GM19351 (cell line): ENCODE results near the gene SLC16A13.
"Not testable (repeated sequence)": the region's sequence is repeated elsewhere in the genome, so short reads cannot be mapped to it uniquely, and the experiment has no call there.

Experiments used
- ATAC-seq: cut with Tn5 transposase; IDR thresholded peaks from one replicate; pipeline ENCODE4 v1.9.1; 2021; ENCODE audit warnings: mild to moderate bottlenecking, moderate library complexity; ENCODE audit not compliant: unreplicated experiment

The SLC16A13 gene

DNA sequence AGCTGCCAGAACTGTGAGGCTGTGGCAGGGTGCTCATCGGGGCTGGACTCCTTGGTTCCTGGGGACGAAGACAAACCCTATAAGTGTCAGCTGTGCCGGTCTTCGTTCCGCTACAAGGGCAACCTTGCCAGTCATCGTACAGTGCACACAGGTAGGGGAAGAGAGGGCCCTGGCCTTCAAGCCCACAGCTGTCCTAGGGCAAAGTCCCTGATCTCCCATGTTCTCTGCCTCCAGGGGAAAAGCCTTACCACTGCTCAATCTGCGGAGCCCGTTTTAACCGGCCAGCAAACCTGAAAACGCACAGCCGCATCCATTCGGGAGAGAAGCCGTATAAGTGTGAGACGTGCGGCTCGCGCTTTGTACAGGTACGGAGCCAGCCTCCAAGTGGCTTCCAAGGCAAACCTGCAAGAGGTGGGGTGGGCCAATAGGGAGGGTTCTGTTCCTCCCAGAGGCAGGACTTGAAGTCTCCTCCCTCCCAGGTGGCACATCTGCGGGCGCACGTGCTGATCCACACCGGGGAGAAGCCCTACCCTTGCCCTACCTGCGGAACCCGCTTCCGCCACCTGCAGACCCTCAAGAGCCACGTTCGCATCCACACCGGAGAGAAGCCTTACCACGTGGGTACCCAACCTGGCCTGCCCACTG lies 9.2 kb upstream of the SLC16A13 start:
- no peak for ATAC-seq

DNA sequence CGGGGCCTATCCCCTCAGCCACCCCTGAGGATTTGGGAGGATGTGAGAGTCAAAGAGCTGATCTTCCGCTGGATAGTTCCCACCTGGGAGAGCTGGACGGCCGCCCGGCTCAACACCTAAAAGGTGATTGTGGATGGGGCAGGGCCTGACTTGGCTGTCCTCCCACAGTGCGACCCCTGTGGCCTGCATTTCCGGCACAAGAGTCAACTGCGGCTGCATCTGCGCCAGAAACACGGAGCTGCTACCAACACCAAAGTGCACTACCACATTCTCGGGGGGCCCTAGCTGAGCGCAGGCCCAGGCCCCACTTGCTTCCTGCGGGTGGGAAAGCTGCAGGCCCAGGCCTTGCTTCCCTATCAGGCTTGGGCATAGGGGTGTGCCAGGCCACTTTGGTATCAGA lies 8.5 kb upstream of the SLC16A13 start:
- no peak for ATAC-seq

DNA sequence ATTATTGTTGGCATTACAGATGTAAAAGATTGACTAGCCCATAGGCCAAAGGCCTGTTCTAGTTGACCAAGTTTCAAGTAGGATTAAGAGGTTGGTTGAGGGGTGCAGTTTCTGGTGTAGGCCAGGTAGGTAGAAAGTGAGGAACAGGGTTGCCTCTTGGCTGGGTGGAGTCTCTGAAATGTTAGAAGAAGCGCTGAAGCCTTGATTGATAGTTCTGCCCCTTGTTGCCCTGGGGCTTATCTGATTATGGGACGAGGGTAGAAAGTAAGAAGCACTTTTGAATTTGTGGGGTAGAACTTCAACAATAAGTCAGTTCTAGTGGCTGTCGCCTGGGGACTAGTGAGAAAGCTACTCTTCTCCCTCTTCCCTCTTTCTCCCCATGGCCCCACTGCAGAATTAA lies 6.7 kb upstream of the SLC16A13 start:
- no peak for ATAC-seq

DNA sequence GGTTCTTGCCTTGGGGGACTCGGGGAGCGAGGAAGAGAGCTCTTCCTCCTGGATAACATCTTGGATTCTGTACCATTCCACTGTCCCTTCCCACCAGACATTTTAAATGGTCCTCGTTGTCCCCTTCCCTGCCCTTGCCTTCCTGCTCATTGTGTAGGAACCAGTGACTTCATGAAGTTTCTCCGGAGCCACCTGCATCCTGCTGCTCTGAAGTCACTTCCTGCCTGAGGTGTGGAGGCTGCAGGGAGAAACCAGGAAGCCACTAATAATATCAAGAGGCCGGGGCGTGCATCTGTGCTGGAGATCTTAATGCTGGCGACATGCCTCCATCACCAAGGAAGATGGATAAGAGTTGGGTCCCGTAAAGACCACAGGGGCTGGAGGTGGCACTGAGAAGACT lies 6.2 kb upstream of the SLC16A13 start:
- no peak for ATAC-seq

DNA sequence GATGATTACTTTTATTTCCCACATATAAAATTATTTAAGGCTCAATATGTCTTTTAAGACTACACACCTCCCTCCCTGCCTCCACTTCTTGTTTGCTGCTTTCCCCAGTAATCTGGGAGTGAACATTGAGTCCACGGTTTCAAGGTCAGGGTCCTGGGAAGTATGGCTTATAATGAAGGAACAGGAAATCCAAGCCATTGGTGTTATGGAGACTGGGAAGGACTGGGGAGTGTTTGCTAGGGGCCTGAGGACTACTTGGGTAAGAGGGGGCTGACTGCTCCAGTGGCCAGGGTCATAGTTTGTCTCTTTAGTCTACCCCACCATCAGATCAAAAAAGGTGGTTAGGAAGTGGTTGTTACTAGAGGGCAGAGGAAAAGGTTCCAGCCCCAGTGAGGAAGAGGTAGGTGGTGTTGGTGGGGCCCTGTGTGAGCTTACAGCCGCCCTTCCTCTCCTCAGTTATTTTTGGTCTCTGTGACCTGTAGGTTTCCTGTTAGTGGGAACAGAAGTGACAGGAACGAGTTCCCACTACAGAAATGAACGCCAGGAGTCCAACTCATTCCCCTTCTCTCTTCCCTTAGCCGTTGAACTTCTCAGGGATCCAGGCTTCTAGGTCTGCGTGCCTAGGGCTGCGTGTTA lies 742 bp upstream of the SLC16A13 start:
- ATAC-seq = no peak

DNA sequence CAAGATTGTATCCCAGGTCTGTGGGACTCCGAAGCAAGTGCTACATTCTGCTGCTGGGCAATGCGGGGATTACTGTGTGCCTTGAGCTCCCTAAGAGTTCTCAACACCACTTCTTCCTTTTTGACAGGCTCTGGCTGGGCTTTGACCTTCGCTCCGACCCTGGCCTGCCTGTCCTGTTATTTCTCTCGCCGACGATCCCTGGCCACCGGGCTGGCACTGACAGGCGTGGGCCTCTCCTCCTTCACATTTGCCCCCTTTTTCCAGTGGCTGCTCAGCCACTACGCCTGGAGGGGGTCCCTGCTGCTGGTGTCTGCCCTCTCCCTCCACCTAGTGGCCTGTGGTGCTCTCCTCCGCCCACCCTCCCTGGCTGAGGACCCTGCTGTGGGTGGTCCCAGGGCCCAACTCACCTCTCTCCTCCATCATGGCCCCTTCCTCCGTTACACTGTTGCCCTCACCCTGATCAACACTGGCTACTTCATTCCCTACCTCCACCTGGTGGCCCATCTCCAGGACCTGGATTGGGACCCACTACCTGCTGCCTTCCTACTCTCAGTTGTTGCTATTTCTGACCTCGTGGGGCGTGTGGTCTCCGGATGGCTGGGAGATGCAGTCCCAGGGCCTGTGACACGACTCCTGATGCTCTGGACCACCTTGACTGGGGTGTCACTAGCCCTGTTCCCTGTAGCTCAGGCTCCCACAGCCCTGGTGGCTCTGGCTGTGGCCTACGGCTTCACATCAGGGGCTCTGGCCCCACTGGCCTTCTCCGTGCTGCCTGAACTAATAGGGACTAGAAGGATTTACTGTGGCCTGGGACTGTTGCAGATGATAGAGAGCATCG lies 2.4 kb downstream of the SLC16A13 start:
- no peak for ATAC-seq

DNA sequence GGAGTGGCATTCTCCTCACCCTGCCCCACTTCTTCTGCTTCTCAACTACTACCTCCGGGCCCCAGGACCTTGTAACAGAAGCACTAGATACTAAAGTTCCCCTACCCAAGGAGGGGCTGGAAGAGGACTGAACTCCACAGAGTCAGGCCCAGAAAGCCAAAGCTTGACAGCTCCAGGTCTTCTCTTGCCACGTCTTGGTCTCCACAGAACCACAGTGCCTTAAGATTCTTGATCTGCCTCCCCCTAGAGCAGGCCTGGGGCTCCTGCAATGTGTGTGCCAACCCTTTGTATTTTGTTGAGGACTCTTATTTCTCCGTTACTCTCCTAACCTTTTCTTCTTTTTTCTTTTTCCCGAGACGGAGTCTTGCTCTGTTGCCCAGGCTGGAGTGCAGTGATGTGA lies 4.0 kb downstream of the SLC16A13 start:
- no peak for ATAC-seq

DNA sequence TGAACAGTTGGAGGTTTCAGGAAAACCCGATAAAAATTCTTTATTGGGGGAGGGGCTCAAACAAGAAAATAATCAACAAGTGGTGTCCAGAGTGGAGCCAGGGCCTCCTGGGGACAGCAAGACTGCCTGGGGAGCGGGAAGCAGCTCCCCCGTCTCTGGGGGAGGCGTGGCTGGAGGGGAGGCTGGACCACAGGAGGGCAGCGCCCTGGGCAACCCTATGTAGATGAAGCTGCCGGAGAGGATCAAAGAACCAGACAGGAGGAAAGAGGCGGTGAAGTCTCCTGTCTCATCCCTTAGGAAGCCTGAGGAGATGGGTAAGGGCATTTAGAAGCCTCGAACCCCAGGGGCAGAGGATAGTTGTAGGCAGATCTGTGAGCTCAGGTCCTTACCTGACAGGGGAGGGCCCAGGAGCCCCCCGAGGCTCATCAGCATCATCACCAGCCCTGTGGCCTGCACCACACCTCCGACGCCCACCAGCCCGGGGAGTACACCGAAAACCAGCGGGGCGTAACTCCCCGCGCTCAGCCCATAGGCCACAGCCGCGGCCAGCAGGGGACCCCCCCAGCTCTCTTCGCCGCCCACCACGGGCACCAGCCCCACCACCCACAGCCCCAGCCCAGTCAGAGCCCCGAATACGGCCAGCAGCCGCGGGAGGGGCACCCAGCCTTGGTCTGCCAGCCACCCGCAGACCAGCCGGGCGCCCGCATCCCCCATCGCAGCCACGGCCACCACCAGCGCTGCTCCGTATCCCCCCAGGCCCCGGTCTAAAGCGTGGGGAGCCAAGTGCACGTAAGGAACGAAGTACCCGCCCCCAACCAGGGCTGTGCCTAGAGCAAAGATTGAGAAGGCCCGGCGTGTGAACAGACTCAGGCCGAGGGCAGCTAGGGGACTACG lies 6.0 kb downstream of the SLC16A13 start:
- no peak for ATAC-seq

DNA sequence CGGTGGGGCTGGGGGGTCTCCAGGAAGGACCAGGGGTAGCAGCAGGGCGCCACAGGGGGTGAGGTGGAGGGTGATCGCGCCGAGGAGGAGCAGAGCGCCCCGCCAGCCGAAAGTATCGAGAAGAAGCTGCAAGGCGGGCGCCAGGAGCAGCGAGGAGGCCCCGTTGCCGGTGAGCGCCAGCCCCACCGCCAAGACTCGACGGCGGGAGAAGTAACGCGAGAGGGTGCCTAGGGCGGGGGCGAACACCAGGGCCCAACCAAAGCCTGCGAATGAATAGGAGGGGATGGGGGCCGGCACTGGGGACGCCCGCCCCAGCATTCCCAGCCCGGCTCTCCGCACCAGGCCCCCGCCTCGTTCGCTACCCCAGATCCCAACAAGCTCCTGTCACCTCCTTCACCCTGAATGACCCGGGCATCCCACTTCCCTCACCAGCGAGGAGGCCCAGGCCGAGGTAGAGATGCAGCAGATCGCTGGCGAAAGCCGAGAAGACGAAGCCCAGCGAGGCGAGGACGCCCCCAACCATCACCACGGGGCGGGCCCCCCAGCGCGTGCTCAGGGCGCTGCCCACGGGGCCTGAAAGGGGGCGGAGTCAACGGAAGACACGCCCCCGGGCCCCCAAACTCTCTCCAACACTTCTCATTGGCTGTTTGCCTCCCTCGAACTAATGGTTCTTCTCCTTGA lies 6.8 kb downstream of the SLC16A13 start:
- ATAC-seq = no peak

DNA sequence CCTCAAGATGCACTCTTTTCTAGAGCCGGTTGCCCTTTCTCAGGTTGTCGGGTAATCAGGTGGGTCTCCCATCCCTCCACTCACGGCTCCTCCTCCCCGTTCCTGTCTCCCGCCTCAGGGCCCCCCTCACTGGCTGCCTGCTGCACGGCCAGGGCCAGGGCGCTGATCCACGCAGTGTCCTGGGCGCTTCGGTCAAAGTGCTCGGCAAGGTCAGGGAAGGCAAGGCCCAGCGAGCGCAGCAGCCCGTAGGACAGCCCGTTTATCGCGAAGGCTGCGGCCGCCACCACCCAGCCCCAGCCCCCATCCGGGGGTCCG lies 7.3 kb downstream of the SLC16A13 start:
- no peak for ATAC-seq

DNA sequence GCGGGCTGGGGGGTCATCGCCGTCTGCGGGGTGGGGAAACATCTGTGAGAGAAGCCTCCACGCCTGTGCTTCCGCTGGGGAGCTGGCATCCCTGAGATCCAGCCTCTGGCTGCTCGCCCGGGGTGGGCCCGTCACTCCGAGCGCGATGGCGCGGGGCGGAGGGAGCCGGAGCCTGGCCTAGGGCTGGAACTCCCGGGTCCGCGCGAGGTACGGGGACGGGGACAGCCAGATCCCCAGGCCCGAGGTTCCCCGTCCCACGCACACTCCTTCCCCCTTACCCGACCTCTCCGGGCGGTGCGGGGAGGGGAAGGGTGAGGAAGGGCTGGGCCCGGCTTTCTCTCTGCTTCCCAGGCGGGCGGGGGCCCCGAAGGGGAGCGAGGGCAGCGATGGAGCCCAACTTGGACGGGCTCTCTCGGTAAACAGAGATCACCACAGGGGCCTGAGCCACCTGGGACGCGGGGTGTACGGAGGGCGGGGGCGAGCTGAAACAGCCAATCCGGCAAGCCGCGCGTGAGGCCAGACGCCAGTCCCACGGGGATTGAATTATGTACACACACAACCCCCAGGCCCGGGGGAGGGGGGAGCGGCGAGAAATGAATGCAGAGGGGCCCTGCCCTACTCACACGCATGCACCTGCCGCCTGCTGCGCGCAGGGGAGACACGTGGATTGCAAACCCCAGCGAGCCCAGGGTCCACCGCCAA lies 7.8 kb downstream of the SLC16A13 start, which contains the start of gene SLC16A11:
Gene SLC16A11, minus strand, starts transcription at position 596 of the 702 bp plus-strand sequence. Its CDS starts 579 bp downstream, at position 17.
- ATAC-seq = no peak

DNA sequence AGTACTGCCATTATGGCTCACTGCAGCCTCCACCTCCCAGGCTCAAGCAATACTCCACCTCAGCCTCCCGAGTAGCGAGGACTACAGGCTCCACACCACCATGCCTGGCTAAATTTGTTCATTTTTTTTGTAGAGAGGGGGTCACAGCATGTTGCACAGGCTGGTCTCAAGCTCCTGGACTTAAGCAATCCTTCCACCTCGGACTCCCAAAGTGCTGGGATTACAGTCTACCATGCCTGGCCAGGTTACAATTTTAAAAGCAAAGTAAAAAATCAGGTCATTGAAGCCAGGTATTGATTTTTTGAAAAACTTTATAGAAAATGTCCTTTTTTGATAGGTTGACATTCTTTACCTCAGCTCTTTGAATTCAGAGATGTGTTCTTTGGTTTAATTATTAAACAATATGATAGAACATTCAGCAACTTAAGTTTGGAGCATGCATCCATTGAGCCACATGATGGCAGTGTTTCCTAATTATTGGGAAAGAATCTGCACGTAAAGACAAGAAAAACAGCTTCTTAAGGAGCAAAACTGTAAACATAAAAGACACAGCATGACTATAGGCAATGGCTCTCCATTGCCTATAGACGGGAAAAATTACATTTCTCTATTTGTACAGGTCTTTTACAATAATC lies 9.8 kb downstream of the SLC16A13 start:
- no peak for ATAC-seq

DNA sequence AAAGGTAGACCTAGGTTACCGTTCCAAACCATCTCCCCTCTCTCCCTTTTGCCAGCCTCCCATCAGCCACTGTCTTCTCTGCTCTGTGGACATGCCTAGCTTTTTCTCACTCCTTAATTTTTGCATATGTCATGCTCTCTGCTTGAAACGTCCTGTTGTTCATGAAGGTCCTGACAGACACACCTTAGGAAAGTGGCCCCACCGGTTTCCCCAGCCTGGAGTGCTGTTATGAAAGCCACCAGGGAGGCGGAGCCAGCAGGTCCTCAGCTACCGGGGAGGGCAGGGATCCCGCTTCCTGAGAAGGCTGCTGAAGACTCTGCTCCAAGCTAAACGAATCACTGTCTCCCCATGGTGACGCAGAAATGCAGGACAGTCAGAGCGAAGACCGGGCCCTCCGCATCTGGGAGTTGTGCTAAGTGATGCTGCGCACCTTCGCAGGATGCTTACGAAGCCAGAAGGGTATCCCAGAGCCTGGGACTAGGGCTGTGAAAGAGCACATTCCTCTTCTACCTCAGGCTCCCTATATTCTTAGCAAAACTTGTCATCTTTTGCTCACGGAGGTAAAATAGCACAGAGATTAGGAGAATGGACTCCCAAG lies 10.4 kb downstream of the SLC16A13 start:
- ATAC-seq = no peak

DNA sequence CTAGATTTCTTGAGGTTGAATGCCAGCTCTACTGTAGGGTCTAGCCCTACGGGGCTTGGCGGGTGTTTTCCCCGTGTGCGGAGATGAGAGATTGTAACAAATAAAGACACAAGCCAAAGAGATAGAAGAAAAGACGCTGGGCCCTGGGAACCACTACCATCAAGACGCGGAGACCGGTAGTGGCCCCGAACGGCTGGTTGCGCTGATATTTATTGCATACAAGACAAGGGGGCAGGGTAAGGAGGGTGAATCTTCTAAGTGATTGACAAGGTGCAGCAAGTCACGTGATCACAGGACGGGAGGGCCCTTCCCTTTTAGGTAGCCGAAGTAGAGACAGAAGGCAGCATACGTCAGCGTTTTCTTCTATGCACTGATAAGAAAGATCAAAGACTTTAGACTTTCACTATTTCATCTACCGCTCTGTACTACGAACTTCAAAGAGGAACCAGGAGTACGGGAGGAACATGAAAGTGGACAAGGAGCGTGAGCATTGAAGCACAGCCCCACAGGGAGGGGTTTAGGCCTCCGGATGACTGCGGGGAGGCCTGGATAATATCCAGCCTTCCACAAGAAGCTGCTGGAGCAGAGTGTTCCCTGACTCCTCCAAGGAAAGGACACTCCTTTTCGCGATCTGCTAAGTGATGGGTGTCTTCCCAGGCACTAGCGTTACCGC lies 11.0 kb downstream of the SLC16A13 start:
- not testable (repeated sequence) for ATAC-seq

DNA sequence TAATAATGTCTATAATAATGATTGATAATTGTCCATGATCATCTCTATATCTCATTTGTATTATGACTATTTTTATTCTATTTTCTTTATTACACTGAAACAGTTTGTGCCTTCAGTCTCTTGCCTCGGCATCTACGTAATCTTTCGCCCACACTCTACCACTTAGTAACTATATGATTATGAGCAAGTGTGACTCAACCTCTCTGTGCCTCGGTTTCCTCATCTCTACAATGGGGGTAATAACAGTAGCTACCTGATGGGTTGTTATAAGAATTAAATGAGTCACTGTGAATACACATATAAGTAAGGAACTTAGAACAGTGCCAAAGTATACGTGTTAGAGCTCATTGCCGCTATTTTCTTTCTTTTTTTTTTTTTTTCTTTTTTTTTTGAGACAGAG lies 11.8 kb downstream of the SLC16A13 start:
- ATAC-seq = no peak

DNA sequence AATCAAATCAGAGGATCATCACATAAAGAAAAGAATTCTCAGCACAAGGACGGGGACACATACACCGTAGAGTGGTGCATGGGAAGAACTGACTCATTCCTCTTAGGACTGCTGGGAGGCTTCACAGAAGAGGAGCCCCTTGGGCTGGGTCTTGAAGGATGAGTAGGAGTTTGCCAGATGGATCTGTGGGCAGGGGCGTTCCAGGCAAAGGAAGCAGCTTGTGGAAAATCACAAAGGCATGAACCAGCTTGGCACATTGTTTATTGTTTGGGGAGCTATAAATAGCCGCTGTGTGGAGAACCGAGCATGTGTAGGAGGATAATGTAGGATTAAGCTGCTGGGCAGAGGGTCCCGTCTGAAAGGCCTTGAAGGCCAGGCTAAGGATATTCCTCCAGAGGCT lies 13.2 kb downstream of the SLC16A13 start:
- ATAC-seq = no peak

DNA sequence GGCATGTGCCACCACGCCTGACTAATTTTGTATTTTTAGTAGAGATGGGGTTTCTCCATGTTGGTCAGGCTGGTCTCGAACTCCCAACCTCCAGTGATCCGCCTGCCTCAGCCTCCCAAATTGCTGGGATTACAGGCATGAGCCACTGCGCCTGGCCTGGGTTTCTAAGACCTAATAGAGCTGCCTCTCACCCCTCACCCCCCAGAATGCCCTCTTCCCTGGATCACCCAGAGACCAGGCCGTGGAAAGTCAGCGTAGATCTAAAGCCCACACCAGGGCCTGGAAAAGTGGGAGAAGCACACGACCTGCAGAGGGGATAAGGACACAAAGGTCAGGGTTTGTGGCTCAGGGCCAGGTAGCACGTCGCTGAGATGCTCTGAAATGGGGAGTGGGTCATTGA lies 14.8 kb downstream of the SLC16A13 start:
- ATAC-seq = not testable (repeated sequence)

DNA sequence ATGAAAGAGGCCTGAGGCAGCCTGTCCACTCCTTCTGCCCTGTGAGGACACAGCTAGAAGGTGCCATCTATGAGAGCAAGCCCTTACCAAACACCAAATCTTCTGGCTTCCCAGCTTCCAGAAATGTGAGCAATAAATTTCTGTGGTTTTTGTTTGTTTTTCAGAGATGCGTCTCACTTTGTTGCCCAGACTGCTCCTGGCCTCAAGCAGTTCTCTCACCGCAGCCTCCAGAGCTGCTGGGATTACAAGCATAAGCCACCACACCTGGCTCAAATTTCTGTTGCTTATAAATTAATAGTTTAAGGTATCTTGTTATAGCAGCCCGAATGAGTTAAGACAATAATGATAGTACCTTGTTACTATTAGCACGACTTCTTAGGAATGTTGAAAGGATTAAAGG lies 20.6 kb downstream of the SLC16A13 start:
- no peak for ATAC-seq
